H9 (cell line): ENCODE measurements around the gene RNF217. TPM values are rescaled to one million over a fixed set of nuclear protein-coding genes. Genes with fewer than 3 reads are reported as not detected.

Experiments used
- DNase-seq: peaks from one replicate; pipeline ENCODE4 v3.0.0-alpha.2; 2017
- H2AFZ ChIP-seq: one replicate; pipeline ENCODE4 v1.6.1; 2013; ENCODE audit warnings: mild to moderate bottlenecking, low read length, control low read depth, moderate library complexity
- H2AK5ac ChIP-seq: 2 replicates; pipeline ENCODE4 v1.6.1; 2013; ENCODE audit warnings: low read length, control low read depth, mixed read lengths; ENCODE audit not compliant: insufficient read length
- H2BK120ac ChIP-seq: one replicate; pipeline ENCODE4 v1.6.1; 2013; ENCODE audit warnings: low read depth, mild to moderate bottlenecking, low read length, control low read depth, inconsistent platforms; ENCODE audit not compliant: poor library complexity, severe bottlenecking
- H2BK12ac ChIP-seq: 2 replicates; pipeline ENCODE4 v1.6.1; 2013; ENCODE audit warnings: low read length, control low read depth, mixed read lengths, low read depth; ENCODE audit not compliant: insufficient read length
- H2BK15ac ChIP-seq: 2 replicates; pipeline ENCODE4 v1.6.1; 2013; ENCODE audit warnings: low read depth, low read length, control low read depth
- H2BK20ac ChIP-seq: one replicate; pipeline ENCODE4 v1.6.1; 2013; ENCODE audit warnings: low read depth, mild to moderate bottlenecking, low read length, control low read depth, inconsistent platforms; ENCODE audit not compliant: poor library complexity, severe bottlenecking
- H2BK5ac ChIP-seq: 2 replicates; pipeline ENCODE4 v1.6.1; 2013; ENCODE audit warnings: low read length, control low read depth, mixed read lengths; ENCODE audit not compliant: insufficient read length
- H3K14ac ChIP-seq: 2 replicates; pipeline ENCODE4 v1.6.1; 2013; ENCODE audit warnings: low read length, control low read depth; ENCODE audit not compliant: insufficient read depth
- H3K18ac ChIP-seq: 2 replicates; pipeline ENCODE4 v1.6.1; 2013; ENCODE audit warnings: low read depth, mild to moderate bottlenecking, mixed read lengths, low read length, control low read depth; ENCODE audit not compliant: insufficient read length
- H3K23ac ChIP-seq: 2 replicates; pipeline ENCODE4 v1.6.1; 2013; ENCODE audit warnings: low read length, control low read depth, mixed read lengths, low read depth; ENCODE audit not compliant: insufficient read length
- H3K23me2 ChIP-seq: 2 replicates; pipeline ENCODE4 v1.6.1; 2013; ENCODE audit warnings: low read depth, mild to moderate bottlenecking, mixed read lengths, low read length, control low read depth; ENCODE audit not compliant: insufficient read length, poor library complexity, severe bottlenecking
- H3K27ac ChIP-seq: 2 replicates; pipeline ENCODE4 v1.5.1; 2013; ENCODE audit warnings: low read length, control low read depth, mixed read lengths, low read depth; ENCODE audit not compliant: insufficient read length
- H3K27me3 ChIP-seq: 2 replicates; pipeline ENCODE4 v1.6.1; 2013; ENCODE audit warnings: low read length, control low read depth, inconsistent platforms; ENCODE audit not compliant: insufficient read depth
- H3K4ac ChIP-seq: 2 replicates; pipeline ENCODE4 v1.6.1; 2013; ENCODE audit warnings: low read depth, mild to moderate bottlenecking, control low read depth, inconsistent platforms, low read length, moderate library complexity
- H3K4me1 ChIP-seq: 2 replicates; pipeline ENCODE4 v1.6.1; 2013; ENCODE audit warnings: low read length, control low read depth, inconsistent platforms; ENCODE audit not compliant: insufficient read depth
- H3K4me2 ChIP-seq: 2 replicates; pipeline ENCODE4 v1.6.1; 2013; ENCODE audit warnings: low read length, control low read depth, mixed read lengths; ENCODE audit not compliant: insufficient read length, insufficient read depth
- H3K56ac ChIP-seq: 2 replicates; pipeline ENCODE4 v1.6.1; 2013; ENCODE audit warnings: low read depth, mild to moderate bottlenecking, mixed read lengths, low read length, control low read depth; ENCODE audit not compliant: insufficient read length
- H3K79me1 ChIP-seq: 2 replicates; pipeline ENCODE4 v1.6.1; 2013; ENCODE audit warnings: low read depth, mild to moderate bottlenecking, moderate library complexity, low read length, control low read depth, inconsistent platforms; ENCODE audit not compliant: insufficient read depth, poor library complexity, severe bottlenecking
- H3K79me2 ChIP-seq: 2 replicates; pipeline ENCODE4 v1.6.1; 2013; ENCODE audit warnings: low read length, control low read depth, inconsistent platforms; ENCODE audit not compliant: insufficient read depth
- H3K9ac ChIP-seq: 2 replicates; pipeline ENCODE4 v1.6.1; 2013; ENCODE audit warnings: low read length, control low read depth, mixed read lengths; ENCODE audit not compliant: insufficient read length; ENCODE audit errors: extremely low read depth
- H3K9me3 ChIP-seq: one replicate; pipeline ENCODE4 v1.6.1; 2013; ENCODE audit warnings: low read depth, low read length, inconsistent platforms; ENCODE audit not compliant: control insufficient read depth
- H3T11ph ChIP-seq: one replicate; pipeline ENCODE4 v1.6.1; 2013; ENCODE audit warnings: mild to moderate bottlenecking, low read length, control low read depth, inconsistent platforms
- H4K20me1 ChIP-seq: one replicate; pipeline ENCODE4 v1.6.1; 2013; ENCODE audit not compliant: control insufficient read depth, insufficient read length, insufficient read depth
- H4K5ac ChIP-seq: 2 replicates; pipeline ENCODE4 v1.6.1; 2013; ENCODE audit warnings: low read depth, mild to moderate bottlenecking, mixed read lengths, low read length, control low read depth; ENCODE audit not compliant: insufficient read length
- H4K8ac ChIP-seq: replicated peaks from 2 replicates; pipeline ENCODE4 v1.6.1; 2013; ENCODE audit warnings: low read length, control low read depth, mixed read lengths, low read depth; ENCODE audit not compliant: insufficient read length
- H4K91ac ChIP-seq: 2 replicates; pipeline ENCODE4 v1.6.1; 2013; ENCODE audit warnings: low read depth, mild to moderate bottlenecking, moderate library complexity, mixed read lengths, low read length, control low read depth; ENCODE audit not compliant: insufficient read length
- H3K27ac Mint-ChIP-seq, 3 experiments: 2 replicates in 2 of 3; 3 replicates in 1 of 3; pipeline ENCODE4 v1.8.0; 2020 to 2021; ENCODE audit warnings: mixed read lengths in 3 of 3, mild to moderate bottlenecking in 1 of 3, moderate library complexity in 1 of 3
- H3K27me3 Mint-ChIP-seq: 2 replicates; pipeline ENCODE4 v1.8.0; 2021; ENCODE audit warnings: low read depth, mild to moderate bottlenecking, moderate library complexity, mixed read lengths
- H3K36me3 Mint-ChIP-seq, 3 experiments: 2 replicates in 2 of 3; 3 replicates in 1 of 3; pipeline ENCODE4 v1.8.0; 2020 to 2021; ENCODE audit warnings: low read depth in 3 of 3, mixed read lengths in 3 of 3; ENCODE audit not compliant: insufficient read depth in 1 of 3
- H3K4me1 Mint-ChIP-seq, 2 experiments: 2 replicates each; pipeline ENCODE4 v1.8.0; 2020; ENCODE audit warnings: mixed read lengths in 2 of 2
- H3K4me3 Mint-ChIP-seq, 2 experiments: 2 replicates in 1 of 2; 3 replicates in 1 of 2; pipeline ENCODE4 v1.8.0; 2020 to 2021; ENCODE audit warnings: mild to moderate bottlenecking in 2 of 2, mixed read lengths in 2 of 2, moderate library complexity in 1 of 2
- H3K9me3 Mint-ChIP-seq, 2 experiments: 2 replicates in 1 of 2; 3 replicates in 1 of 2; pipeline ENCODE4 v1.8.0; 2020; ENCODE audit warnings: mild to moderate bottlenecking in 2 of 2, mixed read lengths in 2 of 2, moderate library complexity in 1 of 2
- WGBS: extraction: QIAGEN DNeasy Blood & Tissue Kit; methylation state at CpG from one replicate; pipeline ENCODE4 v1.1.7; 2013; ENCODE audit warnings: missing lambda C conversion rate, low lambda C conversion rate, mixed read lengths; ENCODE audit not compliant: insufficient read length; ENCODE audit errors: extremely low coverage; 5-methylcytosine and 5-hydroxymethylcytosine counted together
- total RNA-seq: library from RNA; stranded (reverse); gene quantifications from 2 replicates; pipeline ENCODE4 v1.2.1, GENCODE V29; 2021
- TF ChIP-seq, protein P1 (sequence below): fragments of 200-600 bp; sonication (generic); conservative IDR thresholded peaks from 3 replicates; pipeline ENCODE4 v1.8.0; 2021; ENCODE audit warnings: antibody characterized with exemption, mild to moderate bottlenecking

Gene RNF217
- total RNA-seq, 1 experiment from 2014 or later = 9.6 TPM

DNA sequence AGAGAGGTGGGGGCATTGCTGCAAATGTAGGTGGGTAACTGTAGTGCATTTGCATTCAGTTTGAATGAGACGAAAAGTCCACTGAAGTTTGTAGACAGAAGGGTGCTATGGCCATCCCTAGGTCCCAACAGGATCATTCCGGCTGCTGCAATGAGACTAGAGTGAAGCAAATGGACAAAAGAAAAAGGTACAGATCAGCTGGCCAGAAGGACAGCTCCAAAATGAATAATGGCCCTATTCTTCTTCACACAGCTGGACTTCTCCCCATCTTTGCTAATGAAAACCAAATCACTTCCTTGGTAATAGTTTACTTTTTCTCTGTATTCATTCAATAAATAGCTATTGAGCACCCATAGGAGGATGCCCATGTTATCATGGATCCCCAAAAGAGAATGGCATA is 134.9 kb downstream of the RNF217 start:
- H2BK20ac ChIP-seq = no peak overlapping the region
- H4K5ac ChIP-seq = no peak overlapping the region
- no peaks in the 10 kb centered on the region for H3K4me1 ChIP-seq
- H3K27me3 ChIP-seq = no peaks in the 10 kb centered on the region; the same call in 1 of the 2 replicates
- no peak overlapping the region for H3K56ac ChIP-seq
- H2BK5ac ChIP-seq = no peak overlapping the region
- no peaks in the 10 kb centered on the region for H3K9me3 ChIP-seq
- no CpG with 5 or more reads among the region's 2 CpGs for WGBS
- H3K23me2 ChIP-seq = peaks cover 6% of the 10 kb centered on the region
- H3K27ac ChIP-seq = no peak overlapping the region
- H4K91ac ChIP-seq = no peak overlapping the region
- Mint-ChIP-seq H3K4me1 (peaks cover 29 to 30% of the 10 kb centered on the region in 2 experiments), H3K27me3 (peaks cover 33% of the 10 kb centered on the region), H3K27ac (no peak overlapping the region), H3K4me3 (no peak overlapping the region), H3K9me3 (no peaks in the 10 kb centered on the region), H3K36me3 (no peaks in the 10 kb centered on the region)
- no peak for DNase-seq
- H3K18ac ChIP-seq = no peak overlapping the region
- H3K79me2 ChIP-seq = no peaks in the 10 kb centered on the region
- H3K4me2 ChIP-seq = no peak overlapping the region
- no peak overlapping the region for H3K14ac ChIP-seq
- no peak overlapping the region for H2BK15ac ChIP-seq
- H4K8ac ChIP-seq = no peak overlapping the region
- TF ChIP-seq, protein P1, sequence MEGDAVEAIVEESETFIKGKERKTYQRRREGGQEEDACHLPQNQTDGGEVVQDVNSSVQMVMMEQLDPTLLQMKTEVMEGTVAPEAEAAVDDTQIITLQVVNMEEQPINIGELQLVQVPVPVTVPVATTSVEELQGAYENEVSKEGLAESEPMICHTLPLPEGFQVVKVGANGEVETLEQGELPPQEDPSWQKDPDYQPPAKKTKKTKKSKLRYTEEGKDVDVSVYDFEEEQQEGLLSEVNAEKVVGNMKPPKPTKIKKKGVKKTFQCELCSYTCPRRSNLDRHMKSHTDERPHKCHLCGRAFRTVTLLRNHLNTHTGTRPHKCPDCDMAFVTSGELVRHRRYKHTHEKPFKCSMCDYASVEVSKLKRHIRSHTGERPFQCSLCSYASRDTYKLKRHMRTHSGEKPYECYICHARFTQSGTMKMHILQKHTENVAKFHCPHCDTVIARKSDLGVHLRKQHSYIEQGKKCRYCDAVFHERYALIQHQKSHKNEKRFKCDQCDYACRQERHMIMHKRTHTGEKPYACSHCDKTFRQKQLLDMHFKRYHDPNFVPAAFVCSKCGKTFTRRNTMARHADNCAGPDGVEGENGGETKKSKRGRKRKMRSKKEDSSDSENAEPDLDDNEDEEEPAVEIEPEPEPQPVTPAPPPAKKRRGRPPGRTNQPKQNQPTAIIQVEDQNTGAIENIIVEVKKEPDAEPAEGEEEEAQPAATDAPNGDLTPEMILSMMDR = no peak
- no peak overlapping the region for H3K23ac ChIP-seq
- H2AK5ac ChIP-seq = no peak overlapping the region
- H3K79me1 ChIP-seq = no peaks in the 10 kb centered on the region
- H4K20me1 ChIP-seq = no peaks in the 10 kb centered on the region
- H3K9ac ChIP-seq = no peak overlapping the region
- no peak overlapping the region for H3T11ph ChIP-seq
- no peak overlapping the region for H3K4ac ChIP-seq
- H2AFZ ChIP-seq = no peak overlapping the region
- no peak overlapping the region for H2BK120ac ChIP-seq
- H2BK12ac ChIP-seq = no peak overlapping the region
